GM18499 (cell line): ENCODE data around the gene C7orf25.
A peak's percentile ranks its signal among the peaks of the same experiment; 100 is the strongest.

ENCODE experiments used
- ATAC-seq: cut with Tn5 transposase; IDR thresholded peaks from one replicate; pipeline ENCODE4 v1.9.1; 2021; ENCODE audit warnings: moderate number of reproducible peaks; ENCODE audit not compliant: insufficient read depth, unreplicated experiment

The C7orf25 gene

DNA sequence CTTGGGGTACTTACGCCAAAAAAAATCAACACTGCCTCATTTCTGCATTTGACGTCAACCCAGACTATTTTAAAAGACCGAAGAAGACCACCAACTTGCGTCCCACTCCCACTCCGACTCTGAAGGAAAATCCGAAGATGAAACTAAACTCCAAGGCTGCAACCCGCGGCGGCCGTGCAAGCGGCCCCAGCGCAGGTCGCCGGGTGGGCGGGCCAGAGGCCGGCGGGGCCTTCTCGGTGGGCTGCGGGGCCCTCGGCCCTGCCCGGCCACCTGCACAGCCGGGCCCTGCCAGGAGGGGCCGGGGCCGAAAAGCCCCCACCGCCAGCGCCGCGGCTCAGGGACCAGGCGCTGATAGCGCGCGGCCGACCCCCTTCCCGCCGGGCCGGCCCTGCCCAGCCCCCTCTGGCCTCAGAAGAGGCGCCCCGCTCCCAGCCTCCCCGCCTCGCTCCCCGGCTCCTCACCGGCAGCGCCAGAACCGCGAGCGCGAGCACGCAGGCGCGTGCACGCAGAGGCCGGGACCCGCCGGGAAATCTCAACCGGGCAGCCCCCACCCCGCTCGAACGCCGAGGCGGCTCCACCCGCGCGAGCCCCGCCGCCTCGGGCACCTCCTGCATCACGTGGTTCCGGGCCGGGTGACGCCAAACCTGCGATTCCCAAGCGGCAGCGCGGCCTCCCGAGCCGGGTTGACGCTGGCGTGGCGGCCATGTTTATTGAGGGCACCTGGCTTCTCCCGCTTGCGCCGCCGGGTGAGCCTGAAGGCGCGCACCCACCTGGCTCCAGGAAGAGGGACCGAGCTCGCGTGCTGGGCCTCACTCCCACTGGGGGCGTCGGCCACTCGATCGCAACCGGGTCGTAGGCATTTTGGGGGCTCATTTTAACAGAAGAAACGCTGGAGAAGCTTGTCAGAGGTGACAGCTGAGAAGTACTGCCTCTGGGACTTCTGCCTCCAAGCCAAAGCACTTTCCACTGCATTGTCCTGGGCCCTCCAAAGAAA, at the start of gene C7orf25:
TSS of gene C7orf25 (minus strand) at position 617 of the 994 bp plus-strand sequence. CDS start 1,170 bp downstream, outside the sequence.
- ATAC-seq, result peak; percentile 72

DNA sequence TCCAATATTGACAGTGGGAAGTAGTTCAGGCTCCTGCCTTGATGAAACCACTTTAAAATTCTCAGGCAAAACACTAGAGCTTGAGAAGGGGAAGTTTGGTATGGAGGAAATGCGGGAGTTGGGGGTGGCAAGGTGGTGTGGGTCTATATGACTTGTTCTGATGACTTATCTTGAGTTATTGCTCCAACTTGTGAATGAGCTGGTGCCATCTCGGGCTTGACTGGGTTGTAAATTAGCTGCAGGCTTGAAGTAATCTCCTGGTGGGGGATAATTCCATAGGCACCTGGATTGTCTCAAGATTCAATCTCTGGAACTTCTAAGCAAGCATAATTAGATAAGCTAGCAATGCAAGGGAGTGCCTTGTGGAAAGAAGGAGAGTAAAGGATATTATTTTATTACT, 49.3 kb upstream of the C7orf25 start:
- ATAC-seq, result no peak

DNA sequence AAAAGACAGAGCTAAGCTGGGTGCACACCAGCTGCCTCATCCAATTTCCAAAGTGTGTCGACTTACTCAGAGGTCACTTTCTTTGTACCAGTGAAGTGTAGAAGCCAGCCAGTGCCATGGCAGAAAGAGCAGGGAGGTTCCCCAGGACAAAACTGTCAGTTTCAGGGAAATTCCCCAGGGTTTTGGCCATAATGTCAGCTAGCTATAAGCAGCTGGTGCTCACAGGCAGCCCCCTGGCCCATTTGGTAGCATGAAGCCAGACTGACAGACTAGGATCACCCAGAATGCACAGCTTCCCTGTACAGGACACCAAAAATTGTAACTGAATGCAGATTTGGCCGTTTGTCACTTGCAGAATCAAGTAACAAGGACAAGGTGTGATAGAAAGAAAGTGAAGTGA, 48.9 kb upstream of the C7orf25 start:
- ATAC-seq, result no peak

DNA sequence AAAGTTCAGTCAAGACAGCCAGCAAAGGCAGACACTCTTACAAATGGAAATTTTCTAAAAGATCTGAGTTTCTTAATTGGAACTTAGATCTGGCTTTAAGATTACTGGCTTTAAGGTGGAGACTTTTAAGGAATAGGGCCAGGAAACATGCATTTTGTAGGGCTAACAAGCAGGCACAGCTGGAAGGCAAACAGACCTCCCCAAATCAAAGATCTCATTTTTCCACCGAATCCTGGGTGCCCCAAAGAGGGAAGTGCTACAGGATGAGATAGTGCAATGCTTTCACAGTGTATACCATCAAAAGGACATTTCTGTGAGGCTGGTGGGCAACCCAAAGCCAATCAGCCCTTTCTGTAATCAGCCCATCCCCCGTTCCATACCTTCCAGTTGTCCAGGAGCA, 47.7 kb upstream of the C7orf25 start:
- ATAC-seq, result no peak

DNA sequence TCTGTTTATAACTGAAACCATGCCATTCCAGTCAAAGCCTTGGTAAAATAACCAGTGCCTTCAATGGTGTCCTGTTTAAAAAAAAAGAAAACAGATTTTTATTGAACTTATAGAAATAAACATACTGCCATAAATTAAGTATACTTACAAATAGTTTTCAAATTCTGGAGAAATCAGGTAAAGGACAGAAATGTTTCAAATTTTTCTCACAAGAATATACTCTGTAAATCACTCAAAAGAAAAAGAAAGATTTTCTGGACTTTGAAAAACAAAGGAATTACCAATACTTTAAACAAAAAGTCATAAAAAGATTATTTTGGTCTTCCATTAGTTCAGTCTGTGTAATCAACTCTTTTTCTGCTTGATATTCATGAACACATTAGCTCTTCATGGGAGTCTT, 44.2 kb upstream of the C7orf25 start:
- ATAC-seq, result no peak

DNA sequence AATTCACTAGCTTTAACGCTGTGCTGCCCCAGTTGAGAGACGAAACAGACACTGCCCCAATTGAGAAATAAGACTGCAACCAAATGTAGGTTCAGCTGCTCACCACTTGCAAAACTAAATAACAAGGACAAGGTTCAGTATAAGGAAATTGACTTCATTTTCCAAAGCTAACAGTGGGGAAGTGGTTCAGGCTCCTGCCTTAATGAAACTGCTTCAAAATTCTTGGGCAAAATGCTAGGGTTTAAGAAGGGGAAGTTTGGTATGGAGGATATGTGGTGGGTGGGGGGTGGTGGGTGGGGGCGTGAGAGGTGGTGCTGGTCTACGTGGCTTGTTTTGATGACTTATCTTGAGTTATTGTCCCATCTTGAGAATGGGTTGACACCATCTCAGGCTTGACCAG, 42.1 kb upstream of the C7orf25 start:
- ATAC-seq, result no peak

DNA sequence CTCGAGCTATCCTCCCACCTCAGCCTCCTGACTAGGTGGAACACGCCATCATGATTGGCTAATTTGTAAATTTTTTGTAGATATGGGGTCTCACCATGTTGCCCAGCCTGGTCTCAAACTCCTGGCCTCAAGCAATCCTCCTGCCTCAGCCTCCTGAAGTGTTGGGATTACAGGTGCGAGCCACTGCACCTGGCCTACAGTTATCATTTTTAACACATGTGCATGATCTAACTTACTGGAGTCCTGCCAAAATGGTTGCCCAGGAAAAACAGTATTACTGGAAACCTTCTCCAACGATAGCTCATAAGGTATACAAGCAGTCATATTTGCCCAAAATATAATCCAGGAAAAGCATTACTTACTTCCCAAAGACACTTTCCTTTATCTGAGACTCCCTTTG, 40.5 kb upstream of the C7orf25 start:
- ATAC-seq, result no peak

DNA sequence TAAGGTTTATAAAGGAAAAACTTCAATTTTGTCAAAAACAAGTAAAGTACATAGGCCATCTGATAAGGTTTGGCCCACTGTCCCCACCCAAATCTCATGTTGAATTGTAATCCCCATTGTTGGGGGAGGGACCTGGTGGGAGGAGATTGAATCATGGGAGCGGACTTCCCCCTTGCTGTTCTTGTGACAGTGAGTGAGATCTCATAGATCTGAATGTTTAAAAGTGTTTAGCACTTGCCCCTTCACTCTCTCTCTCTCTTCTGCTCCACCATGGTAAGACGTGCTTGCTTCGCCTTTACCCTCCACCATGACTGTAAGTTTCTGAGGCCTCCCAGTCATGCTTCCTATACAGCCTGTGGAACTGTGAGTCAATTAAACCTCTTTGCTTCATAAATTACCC, 38.5 kb upstream of the C7orf25 start:
- no peak for ATAC-seq

DNA sequence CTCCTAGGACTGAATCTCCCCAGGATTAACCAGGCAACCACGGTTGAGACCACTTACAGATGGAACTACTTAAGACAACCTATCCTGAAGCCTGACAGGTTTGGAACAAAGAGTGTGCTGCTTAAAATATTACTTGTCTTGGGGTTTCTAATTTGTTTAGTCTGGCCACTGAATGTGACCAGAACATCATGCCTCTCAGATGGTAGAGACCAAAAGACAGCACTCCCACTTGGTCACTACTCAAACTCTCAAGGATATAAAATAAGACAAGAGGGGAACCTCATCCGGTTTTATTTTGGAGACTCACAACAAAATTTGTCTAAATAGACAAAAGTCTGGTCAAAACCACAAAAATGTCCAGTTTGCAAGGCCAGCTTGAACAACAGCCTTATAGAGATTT, 35.7 kb upstream of the C7orf25 start:
- ATAC-seq, result no peak

DNA sequence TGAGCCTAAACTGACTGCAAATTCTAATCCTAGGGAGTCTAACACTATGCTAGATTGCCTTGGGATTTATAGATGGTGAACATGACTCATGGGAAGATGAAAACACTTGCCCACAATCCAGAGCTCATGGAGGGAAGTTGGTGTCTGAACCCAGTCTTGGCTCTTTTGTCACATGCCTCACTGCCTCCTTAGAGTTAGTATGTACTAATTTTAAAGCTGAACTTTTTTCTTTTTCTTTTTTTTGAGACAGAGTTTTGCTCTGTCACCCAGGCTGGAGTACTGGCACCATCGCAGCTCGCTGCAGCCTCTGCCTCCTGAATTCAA, 34.7 kb upstream of the C7orf25 start:
- ATAC-seq, result no peak

DNA sequence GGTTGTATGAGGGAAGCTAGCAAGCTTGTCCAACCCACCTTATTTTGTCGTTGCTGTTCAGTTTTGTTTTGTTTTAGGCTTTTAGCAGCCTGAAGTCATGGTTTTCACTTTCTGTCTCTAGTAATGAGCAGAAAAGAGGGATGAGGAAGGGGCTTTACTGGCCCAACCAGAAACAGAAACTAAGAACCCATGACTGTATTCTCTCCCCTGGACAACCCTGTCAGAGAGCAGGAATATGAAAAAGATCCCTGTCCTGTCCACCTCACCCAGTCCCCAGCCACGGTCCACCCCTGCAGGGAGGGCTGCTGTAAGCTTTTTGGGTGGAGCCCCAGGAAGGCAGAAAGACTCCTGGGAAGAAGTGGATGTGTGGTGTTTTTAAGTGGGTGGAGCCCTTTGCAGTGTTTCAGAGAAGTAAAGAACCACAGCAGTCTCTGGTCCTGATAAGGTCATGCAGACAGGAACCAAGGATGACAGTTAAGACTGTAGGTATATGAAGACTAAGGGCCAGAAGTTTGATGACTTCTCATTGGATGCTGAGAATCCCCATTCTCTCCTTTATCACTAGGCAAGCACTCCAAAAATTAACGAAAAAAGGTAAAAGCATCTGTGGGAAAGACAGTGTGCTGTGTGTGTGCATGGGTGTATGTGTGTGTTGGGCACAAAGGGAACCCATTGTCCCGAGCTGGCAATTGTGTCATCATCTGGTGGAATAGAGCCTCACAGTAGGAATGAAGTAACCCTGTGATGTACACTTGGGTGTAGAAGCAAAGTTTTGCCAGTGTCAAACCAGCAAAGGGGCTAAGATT, 34.2 kb upstream of the C7orf25 start:
- ATAC-seq, result peak; percentile 65

DNA sequence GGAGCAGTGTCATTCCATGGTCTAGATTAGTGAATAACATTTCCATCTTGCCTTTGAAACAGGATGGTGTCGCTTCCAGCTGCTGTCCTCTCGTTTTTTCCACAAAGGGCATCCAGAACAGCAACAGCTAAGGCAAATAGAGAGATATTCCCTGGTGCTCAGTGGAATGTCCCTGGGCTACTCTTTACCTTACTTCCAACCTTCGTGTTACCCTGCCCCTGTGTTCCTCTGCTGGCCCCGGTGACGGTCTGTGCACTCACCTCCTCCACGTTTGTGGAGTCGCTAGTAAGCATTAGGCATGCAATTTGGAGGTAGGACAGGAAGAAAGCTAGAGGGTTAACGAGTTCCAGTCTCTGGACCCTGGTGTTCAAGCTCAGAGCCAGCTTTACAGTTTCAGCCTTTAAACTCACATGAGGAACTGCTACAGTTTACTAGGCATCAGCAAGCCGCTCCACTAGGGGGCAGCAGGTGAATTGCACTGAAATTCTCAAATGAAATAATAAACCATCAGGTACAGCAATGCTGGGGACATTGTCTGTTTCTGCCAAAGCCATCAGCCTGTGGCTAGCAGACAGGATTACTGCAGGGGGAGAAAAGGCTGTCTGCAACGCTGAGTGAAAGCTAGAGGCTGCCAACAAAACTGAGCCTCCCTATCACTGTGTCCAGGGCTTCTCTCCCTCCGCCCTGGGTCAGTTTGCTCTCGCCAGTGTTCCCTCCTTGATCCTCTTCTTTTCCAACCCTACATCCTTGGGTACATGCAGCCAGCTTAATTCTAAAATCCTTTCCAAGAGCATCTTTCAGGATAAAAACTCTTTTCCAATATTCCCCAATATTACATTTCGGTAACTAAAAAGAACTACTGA, 29.3 kb upstream of the C7orf25 start:
- peak; percentile 40 for ATAC-seq

DNA sequence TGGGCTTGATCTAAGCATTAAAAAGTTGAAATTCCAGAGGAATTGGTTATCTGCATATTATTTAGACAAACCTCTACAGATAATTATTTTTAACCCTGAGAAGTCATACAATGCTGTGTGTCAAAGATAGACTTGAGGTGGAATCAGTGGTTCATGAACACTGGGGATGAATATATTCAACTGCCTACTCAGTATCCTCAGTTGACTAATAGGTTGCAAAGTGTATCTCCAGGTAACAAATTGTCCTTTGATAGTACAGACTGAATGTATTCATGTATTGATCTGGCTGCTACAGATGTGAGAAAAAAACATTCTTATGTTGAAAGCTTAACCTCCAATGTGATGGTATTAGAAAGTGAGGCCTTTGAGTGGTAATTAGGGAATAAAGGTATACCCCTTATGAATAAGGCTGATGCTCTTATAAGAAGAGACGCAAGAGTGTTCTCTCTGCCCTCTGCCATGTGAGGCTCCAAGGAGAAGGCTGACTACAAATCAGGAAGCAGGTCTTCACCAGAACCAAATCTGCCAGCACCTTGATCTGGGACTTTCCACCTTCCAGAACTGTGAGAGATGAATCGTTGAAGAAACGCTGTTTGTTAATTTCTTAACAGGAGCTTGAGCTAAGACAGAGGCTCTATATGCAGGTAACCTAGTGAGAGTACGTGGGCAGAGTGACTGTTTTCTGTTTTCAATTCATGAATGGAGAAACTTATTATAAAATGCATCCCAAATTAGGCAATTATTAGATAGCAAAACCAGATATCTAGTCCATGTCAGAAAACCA, 27.8 kb upstream of the C7orf25 start:
- no peak for ATAC-seq

DNA sequence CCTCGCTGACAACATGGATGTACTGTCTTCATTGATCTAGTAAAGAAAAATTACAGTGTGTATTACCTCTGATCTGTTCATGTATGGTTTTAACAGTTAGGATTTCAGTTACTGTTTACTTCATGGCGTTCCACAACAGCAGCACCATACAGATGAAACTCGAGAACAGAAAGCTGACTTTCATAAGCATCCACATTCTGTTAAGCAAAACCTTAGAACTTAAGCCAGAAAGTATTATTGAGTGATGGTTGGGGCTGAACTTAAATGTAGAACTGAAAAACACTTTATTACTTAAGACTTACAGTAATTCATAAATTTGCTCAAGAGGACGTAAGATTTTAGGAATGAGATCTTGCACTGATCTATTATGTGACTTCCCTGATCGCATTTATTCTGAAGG, 24.0 kb upstream of the C7orf25 start:
- no peak for ATAC-seq

DNA sequence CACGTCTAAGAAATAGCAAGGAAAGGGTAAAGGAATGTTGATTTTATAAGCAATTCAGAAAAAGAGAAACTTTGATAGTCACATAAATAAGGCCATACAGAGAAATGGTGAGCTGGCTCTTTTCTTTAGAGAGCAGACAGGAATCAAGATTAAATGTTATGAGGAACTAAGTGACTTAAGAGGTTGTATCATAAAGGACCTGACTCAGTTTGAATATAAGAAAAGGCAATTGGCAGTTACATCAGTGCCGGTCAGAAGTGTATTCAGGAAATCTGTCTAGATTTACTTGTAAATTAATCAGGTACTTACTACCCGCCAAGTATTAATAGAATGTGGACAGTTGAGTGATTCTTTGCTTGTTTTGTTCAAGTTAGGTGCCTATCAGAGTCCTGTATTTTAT, 22.4 kb upstream of the C7orf25 start:
- no peak for ATAC-seq

DNA sequence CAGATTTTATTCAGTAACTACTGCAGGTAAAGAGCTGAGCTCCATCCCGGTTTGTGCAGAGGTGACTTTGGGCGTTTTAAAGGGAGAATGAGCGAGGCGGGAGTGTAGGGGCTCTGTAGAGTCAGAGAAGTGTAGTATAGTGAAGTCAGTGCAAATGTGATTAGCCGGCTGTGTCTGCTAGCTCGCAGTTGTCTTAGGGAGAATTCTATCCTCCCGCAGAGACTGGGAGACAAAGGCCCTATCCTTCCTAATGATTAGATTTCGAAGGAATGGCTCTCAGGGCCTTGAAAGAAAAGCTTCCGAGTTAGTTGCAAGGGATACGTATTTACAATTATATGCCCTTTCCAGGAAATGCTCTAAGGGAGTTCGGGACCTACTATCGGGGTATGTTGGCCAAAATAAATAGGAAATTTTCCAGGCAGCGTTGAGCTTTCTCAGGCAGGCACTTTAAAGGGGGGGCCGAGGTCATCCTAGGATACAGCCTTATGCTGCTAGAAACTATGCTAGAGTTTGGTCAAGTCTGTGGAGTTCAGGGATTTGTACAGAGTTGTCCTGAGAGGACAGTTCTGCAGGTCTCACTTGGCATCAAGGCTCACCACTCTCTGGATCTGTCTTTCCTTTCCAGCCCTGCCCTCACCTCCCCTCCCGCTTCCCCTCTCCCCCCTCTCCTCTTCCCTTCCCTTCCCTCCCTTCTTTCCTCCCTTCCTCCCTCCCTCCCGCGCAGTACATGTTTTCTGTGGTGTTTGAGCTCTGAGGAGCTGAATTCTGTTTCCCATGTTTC, 21.1 kb upstream of the C7orf25 start:
- ATAC-seq, result no peak

DNA sequence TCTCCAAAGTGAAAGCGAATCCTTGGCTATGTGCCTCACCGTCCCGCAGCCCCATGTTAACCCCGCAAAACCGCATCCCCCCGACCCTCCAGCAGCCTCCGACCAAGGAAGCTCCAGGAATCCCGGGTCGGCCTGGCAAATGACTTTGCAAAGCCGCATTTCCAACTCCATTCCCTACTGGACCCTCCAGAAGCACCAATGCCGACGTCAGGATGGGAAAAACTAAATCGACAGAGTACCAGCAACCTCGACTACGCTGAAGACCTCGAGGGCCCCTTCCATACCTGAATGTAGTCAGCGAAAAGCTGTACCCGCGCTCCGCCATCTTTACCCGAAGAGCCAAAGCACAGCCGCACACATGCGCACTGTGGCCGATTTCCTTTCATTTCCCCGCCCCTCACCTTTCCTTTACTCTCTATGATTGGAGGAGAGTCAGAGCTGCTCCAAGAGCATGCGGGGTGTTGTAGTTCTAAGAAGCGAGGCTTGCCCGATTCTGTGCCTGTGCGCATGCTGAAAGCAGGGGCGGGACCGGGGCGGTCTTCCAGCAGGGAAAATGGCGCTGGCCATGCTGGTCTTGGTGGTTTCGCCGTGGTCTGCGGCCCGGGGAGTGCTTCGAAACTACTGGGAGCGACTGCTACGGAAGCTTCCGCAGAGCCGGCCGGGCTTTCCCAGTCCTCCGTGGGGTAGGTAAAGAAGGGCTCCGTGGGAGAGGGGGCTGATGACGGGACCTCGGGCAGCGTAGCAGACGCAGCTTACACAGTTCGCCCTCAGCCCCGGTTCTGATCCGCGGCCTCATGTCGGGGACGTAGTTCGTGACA, 20.2 kb upstream of the C7orf25 start, which contains the start of the genes MRPL32 and PSMA2:
TSS of gene MRPL32 (plus strand) at position 543 of the 818 bp plus-strand sequence. CDS start at position 554, 11 bp downstream.
TSS of gene PSMA2 (minus strand) at position 341 of the 818 bp plus-strand sequence. CDS start at position 325, 16 bp downstream.
- ATAC-seq, result peak; percentile 99

DNA sequence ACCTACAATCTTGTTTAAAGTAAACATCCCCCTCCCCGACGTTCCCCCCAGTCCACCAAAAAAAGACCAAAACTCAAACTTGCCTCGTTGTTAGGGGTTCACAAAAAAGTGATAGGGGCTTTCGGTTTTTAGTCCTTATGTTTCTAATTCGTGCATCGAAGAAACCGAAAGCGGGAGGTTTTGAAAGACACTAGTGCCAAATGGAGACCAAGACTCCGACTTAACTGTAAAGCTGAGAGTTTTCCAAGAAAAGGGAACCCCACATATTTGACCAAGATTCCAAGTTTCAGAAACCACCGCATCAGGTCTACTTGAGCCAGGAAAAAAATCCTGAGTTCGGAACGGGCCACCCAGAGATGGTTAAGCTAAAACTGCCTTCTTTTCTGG, 19.6 kb upstream of the C7orf25 start:
- no peak for ATAC-seq
